Measurements from ENCODE around the gene PCP2. TPM values are rescaled to one million over a fixed set of nuclear protein-coding genes. Genes with fewer than 3 reads are reported as not detected.

The PCP2 gene
- total RNA-seq, 1 donor, result not detected

DNA sequence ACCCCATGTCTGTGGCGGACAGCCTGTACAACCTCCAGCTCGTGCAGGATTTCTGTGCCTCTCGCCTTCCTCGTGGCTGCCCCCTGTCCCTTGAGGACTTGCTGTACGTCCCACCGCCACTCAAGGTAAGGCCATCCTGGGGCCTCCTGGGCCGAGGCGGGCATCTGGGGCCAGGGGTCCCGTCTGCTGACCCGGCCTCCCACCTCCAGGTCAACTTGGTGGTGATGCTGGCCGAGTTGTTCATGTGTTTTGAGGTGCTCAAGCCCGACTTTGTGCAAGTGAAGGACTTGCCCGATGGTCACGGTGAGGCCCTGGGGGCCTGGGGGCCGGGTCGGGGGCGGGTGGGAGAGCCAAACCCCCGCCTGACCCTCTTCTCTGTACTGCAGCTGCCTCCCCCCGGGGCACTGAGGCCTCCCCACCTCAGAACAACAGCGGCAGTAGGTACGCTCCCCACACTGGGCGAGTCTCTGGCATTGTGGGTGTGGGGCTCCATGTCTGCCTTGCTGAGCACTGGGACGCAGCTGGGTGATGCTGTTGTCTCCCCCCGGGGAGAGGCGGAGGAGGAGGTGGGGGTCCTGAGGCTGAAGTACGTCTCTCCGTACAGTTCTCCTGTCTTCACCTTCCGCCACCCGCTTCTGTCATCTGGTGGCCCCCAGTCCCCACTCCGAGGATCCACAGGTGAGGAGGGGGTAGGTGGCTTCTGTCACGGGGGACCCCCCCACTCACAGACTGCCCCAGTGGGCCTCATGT lies 22.9 kb downstream of the PCP2 start:
- peak; percentile 68 for DNase-seq (ENCODE audit: insufficient read length, low spot score, missing footprints)
- Histone ChIP-seq H3K27me3 (ENCODE audit: insufficient read depth, low read length) (no peaks in the 10 kb centered on the region), H3K4me3 (ENCODE audit: insufficient read depth, low read length) (no peak overlapping the region), H3K79me2 (ENCODE audit: insufficient read depth, low read length) (no peaks in the 10 kb centered on the region), H3K36me3 (ENCODE audit: insufficient read depth, low read length) (no peaks in the 10 kb centered on the region), H3K4me2 (ENCODE audit: insufficient read depth, low read length) (no peak overlapping the region), H2AFZ (ENCODE audit: low read length) (no peak overlapping the region), H4K20me1 (ENCODE audit: insufficient read depth, low read length) (no peaks in the 10 kb centered on the region), H3K27ac (ENCODE audit: low read depth, low read length) (no peak overlapping the region), H3K4me1 (ENCODE audit: insufficient read depth, low read length) (no peaks in the 10 kb centered on the region), H3K9me3 (ENCODE audit: low read depth, low read length) (no peaks in the 10 kb centered on the region)
- TF ChIP-seq, protein P1, sequence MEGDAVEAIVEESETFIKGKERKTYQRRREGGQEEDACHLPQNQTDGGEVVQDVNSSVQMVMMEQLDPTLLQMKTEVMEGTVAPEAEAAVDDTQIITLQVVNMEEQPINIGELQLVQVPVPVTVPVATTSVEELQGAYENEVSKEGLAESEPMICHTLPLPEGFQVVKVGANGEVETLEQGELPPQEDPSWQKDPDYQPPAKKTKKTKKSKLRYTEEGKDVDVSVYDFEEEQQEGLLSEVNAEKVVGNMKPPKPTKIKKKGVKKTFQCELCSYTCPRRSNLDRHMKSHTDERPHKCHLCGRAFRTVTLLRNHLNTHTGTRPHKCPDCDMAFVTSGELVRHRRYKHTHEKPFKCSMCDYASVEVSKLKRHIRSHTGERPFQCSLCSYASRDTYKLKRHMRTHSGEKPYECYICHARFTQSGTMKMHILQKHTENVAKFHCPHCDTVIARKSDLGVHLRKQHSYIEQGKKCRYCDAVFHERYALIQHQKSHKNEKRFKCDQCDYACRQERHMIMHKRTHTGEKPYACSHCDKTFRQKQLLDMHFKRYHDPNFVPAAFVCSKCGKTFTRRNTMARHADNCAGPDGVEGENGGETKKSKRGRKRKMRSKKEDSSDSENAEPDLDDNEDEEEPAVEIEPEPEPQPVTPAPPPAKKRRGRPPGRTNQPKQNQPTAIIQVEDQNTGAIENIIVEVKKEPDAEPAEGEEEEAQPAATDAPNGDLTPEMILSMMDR (IDR thresholded peaks at IDR 0.05; ENCODE audit: extremely low read depth, low read depth, low read length), result no peak

DNA sequence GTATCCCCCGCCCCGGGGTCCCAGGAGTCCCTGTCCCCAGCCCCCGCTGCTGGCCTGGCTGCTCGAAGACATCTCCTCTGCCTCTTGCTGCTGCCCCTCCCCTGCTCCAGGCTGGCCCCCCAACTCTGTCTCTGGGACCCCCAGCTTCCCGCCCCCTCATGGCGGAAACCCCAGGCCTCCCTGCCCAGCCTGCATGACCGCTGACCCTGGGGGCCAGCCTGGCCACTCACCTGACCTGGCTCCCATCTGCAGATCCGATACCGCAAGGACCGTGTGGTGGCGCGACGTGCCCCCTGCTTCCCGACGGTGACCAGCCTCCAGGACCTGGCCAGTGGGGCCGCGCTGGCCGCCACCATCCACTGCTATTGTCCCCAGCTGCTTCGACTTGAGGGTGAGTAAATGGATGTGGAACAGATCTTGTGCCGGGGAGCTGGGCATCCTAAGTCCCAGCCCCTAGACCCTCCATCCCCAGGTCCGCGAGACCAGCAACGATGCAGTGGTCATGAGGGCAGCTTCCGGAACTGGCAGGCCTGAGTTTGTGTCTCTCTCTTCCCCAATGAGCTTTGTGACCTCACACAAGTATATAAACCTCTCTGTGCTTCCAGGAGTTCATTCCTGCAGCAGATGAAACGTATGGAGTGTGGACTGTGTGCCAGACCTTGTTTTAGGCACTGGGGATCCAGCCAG lies 25.5 kb downstream of the PCP2 start:
- no peaks in the 10 kb centered on the region for H3K27me3 ChIP-seq (ENCODE audit: insufficient read depth, low read length)
- H3K4me1 ChIP-seq (ENCODE audit: insufficient read depth, low read length), result no peaks in the 10 kb centered on the region
- no peaks in the 10 kb centered on the region for H3K36me3 ChIP-seq (ENCODE audit: insufficient read depth, low read length)
- H3K79me2 ChIP-seq (ENCODE audit: insufficient read depth, low read length), result no peaks in the 10 kb centered on the region
- no peak overlapping the region for H3K4me2 ChIP-seq (ENCODE audit: insufficient read depth, low read length)
- H3K9me3 ChIP-seq (ENCODE audit: low read depth, low read length), result no peaks in the 10 kb centered on the region
- H3K4me3 ChIP-seq (ENCODE audit: insufficient read depth, low read length), result no peak overlapping the region
- H2AFZ ChIP-seq (ENCODE audit: low read length), result no peak overlapping the region
- DNase-seq (ENCODE audit: insufficient read length, low spot score, missing footprints), result peak; percentile 67
- no peaks in the 10 kb centered on the region for H4K20me1 ChIP-seq (ENCODE audit: insufficient read depth, low read length)
- TF ChIP-seq, protein P1 (IDR thresholded peaks at IDR 0.05; ENCODE audit: extremely low read depth, low read depth, low read length), result no peak
- H3K27ac ChIP-seq (ENCODE audit: low read depth, low read length), result no peak overlapping the region

GRCh38 chr19:7607212-7607873 lies 26.2 kb downstream of the PCP2 start:
- H3K27ac ChIP-seq (ENCODE audit: low read depth, low read length), result no peak overlapping the region
- H3K36me3 ChIP-seq (ENCODE audit: insufficient read depth, low read length), result no peaks in the 10 kb centered on the region
- no peaks in the 10 kb centered on the region for H3K9me3 ChIP-seq (ENCODE audit: low read depth, low read length)
- peak; percentile 84 for DNase-seq (ENCODE audit: insufficient read length, low spot score, missing footprints)
- H3K4me2 ChIP-seq (ENCODE audit: insufficient read depth, low read length), result no peak overlapping the region
- H3K4me3 ChIP-seq (ENCODE audit: insufficient read depth, low read length), result no peak overlapping the region
- no peaks in the 10 kb centered on the region for H3K27me3 ChIP-seq (ENCODE audit: insufficient read depth, low read length)
- H2AFZ ChIP-seq (ENCODE audit: low read length), result no peak overlapping the region
- no peaks in the 10 kb centered on the region for H3K79me2 ChIP-seq (ENCODE audit: insufficient read depth, low read length)
- H4K20me1 ChIP-seq (ENCODE audit: insufficient read depth, low read length), result no peaks in the 10 kb centered on the region
- TF ChIP-seq, protein P1 (IDR thresholded peaks at IDR 0.05; ENCODE audit: extremely low read depth, low read depth, low read length), result no peak
- no peaks in the 10 kb centered on the region for H3K4me1 ChIP-seq (ENCODE audit: insufficient read depth, low read length)

GRCh38 chr19:7606289-7606688 lies 27.2 kb downstream of the PCP2 start:
- H3K4me2 ChIP-seq (ENCODE audit: insufficient read depth, low read length), result no peak overlapping the region
- no peak overlapping the region for H3K4me3 ChIP-seq (ENCODE audit: insufficient read depth, low read length)
- no peaks in the 10 kb centered on the region for H3K79me2 ChIP-seq (ENCODE audit: insufficient read depth, low read length)
- H2AFZ ChIP-seq (ENCODE audit: low read length), result no peak overlapping the region
- no peaks in the 10 kb centered on the region for H3K27me3 ChIP-seq (ENCODE audit: insufficient read depth, low read length)
- TF ChIP-seq, protein P1 (IDR thresholded peaks at IDR 0.05; ENCODE audit: extremely low read depth, low read depth, low read length), result no peak
- peak; percentile 73 for DNase-seq (ENCODE audit: insufficient read length, low spot score, missing footprints)
- no peaks in the 10 kb centered on the region for H3K36me3 ChIP-seq (ENCODE audit: insufficient read depth, low read length)
- no peaks in the 10 kb centered on the region for H3K9me3 ChIP-seq (ENCODE audit: low read depth, low read length)
- H3K27ac ChIP-seq (ENCODE audit: low read depth, low read length), result no peak overlapping the region
- H4K20me1 ChIP-seq (ENCODE audit: insufficient read depth, low read length), result no peaks in the 10 kb centered on the region
- H3K4me1 ChIP-seq (ENCODE audit: insufficient read depth, low read length), result no peaks in the 10 kb centered on the region

All from osteoblast (primary cell).